ENCODE measurements around the gene LRRC28. TPM values are rescaled to one million over a fixed set of nuclear protein-coding genes. Genes with fewer than 3 reads are reported as not detected.

Gene LRRC28
- total RNA-seq, 1 donor from 2014 or later: 26.9 TPM

DNA sequence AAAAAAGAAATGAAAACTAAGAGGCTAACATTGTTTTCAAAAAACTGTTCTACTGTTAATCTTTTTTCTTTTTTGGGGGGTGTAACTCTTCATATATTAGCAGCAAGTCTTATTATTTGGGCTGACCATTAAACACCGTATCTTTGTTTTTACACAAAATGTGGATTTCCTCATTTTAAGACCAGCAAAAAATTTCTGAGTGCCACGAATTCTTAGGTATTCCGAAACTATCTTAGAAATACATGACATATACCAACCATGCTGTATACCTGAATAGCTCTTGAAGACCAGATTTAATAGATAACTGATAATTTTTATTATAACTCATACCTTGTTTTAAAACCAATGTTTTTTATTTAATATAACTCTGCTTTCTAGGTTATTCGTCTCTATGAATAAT, 1.3 kb upstream of the LRRC28 start:
- H3K9me3 Mint-ChIP-seq: no peaks in the 10 kb centered on the region
- no peaks in the 10 kb centered on the region for H3K27me3 Mint-ChIP-seq
- H3K4me1 Mint-ChIP-seq (ENCODE audit: unreplicated experiment): peaks cover 15% of the 10 kb centered on the region
- no peak overlapping the region for H3K27ac Mint-ChIP-seq
- no peaks in the 10 kb centered on the region for H3K36me3 Mint-ChIP-seq
- no peak overlapping the region for H3K4me3 Mint-ChIP-seq
- DNase-seq (ENCODE audit: extremely low spot score, unreplicated experiment): no peak
- TF ChIP-seq, protein P1, sequence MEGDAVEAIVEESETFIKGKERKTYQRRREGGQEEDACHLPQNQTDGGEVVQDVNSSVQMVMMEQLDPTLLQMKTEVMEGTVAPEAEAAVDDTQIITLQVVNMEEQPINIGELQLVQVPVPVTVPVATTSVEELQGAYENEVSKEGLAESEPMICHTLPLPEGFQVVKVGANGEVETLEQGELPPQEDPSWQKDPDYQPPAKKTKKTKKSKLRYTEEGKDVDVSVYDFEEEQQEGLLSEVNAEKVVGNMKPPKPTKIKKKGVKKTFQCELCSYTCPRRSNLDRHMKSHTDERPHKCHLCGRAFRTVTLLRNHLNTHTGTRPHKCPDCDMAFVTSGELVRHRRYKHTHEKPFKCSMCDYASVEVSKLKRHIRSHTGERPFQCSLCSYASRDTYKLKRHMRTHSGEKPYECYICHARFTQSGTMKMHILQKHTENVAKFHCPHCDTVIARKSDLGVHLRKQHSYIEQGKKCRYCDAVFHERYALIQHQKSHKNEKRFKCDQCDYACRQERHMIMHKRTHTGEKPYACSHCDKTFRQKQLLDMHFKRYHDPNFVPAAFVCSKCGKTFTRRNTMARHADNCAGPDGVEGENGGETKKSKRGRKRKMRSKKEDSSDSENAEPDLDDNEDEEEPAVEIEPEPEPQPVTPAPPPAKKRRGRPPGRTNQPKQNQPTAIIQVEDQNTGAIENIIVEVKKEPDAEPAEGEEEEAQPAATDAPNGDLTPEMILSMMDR (conservative IDR thresholded peaks at IDR 0.05): no peak

DNA sequence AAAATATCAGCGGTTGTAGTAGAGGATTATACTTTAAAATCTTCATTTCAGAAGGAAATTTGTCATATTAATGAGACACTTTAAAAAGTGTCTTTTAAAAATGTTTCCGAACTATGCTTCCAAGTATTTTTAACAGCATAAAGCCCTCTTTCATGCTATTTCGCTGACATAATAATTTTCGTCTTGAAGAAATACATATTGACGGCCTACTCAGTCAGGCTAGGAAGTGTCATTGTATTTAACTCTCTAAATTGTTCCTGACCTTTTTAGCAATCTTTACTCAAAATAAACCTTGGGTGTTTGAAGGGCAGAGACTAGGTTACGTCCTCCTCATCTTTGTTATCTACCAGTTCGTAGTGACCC, 806 bp upstream of the LRRC28 start:
- Mint-ChIP-seq H3K9me3 (no peaks in the 10 kb centered on the region), H3K27ac (no peak overlapping the region), H3K27me3 (no peaks in the 10 kb centered on the region), H3K36me3 (no peaks in the 10 kb centered on the region), H3K4me3 (no peak overlapping the region), H3K4me1 (ENCODE audit: unreplicated experiment) (peaks cover 15% of the 10 kb centered on the region)
- TF ChIP-seq, protein P1 (conservative IDR thresholded peaks at IDR 0.05): no peak
- DNase-seq (ENCODE audit: extremely low spot score, unreplicated experiment): no peak

DNA sequence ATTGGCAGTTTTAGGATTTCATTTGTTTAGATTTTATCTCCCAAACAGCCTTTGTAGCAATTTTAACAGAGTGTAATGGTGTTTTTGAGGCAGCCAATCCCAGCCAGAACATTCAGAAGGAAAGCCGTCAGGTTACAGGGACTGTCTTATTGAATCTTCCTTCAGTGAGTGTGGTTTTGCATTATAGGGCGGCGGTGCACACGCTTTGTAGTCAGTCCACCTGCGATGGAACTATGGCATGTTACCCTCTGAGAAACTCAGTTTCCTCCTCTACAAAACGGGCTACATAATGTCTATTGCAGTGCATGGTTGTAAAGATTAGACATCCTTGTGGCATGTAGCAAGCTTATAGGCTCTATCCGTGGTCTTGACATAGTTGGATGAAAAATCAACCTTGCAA, 1.0 kb downstream of the LRRC28 start:
- H3K4me3 Mint-ChIP-seq: peak overlapping the region; percentile 93
- TF ChIP-seq, protein P1 (conservative IDR thresholded peaks at IDR 0.05): no peak
- DNase-seq (ENCODE audit: extremely low spot score, unreplicated experiment): no peak
- no peaks in the 10 kb centered on the region for H3K27me3 Mint-ChIP-seq
- H3K36me3 Mint-ChIP-seq: no peaks in the 10 kb centered on the region
- peaks cover 15% of the 10 kb centered on the region for H3K4me1 Mint-ChIP-seq (ENCODE audit: unreplicated experiment)
- H3K27ac Mint-ChIP-seq: no peak overlapping the region
- no peaks in the 10 kb centered on the region for H3K9me3 Mint-ChIP-seq

DNA sequence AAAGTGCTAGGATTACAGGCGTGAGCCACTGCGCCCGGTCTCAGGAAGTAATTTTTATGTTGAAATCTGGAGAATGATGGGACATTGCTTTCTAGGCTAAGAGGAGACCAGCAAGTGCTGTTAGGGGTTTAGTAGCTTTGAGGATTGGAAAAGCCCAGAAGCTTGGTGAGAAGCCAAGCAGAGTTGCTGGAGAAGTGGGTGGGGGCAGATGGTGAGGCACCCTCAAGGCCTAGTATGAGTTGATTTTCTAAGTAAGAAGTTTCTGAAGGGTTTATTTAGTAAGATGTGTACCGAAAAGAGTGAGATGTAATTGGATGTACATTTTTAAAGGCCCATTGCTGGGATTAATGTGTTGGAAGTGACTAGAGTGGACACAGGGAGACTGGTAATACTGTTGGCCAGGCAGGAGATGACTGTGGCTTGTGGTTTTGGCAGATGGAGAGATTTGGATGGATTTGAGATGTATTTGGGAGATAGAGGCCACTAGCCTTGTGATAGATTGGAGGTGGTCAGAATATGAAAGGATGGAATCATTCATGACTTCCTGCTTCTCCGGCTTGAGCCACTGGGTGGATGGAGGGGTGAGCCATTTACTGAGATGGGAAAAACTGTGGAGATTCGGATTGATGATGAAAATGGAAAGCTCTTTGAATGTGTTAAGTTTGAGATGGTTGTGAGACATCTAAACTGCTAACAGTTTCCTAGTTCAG, 2.3 kb downstream of the LRRC28 start:
- TF ChIP-seq, protein P1 (conservative IDR thresholded peaks at IDR 0.05): no peak
- H3K4me1 Mint-ChIP-seq (ENCODE audit: unreplicated experiment): peaks cover 15% of the 10 kb centered on the region
- no peaks in the 10 kb centered on the region for H3K36me3 Mint-ChIP-seq
- no peak for DNase-seq (ENCODE audit: extremely low spot score, unreplicated experiment)
- H3K27ac Mint-ChIP-seq: no peak overlapping the region
- H3K27me3 Mint-ChIP-seq: no peaks in the 10 kb centered on the region
- no peaks in the 10 kb centered on the region for H3K9me3 Mint-ChIP-seq
- H3K4me3 Mint-ChIP-seq: peak overlapping the region; percentile 4

DNA sequence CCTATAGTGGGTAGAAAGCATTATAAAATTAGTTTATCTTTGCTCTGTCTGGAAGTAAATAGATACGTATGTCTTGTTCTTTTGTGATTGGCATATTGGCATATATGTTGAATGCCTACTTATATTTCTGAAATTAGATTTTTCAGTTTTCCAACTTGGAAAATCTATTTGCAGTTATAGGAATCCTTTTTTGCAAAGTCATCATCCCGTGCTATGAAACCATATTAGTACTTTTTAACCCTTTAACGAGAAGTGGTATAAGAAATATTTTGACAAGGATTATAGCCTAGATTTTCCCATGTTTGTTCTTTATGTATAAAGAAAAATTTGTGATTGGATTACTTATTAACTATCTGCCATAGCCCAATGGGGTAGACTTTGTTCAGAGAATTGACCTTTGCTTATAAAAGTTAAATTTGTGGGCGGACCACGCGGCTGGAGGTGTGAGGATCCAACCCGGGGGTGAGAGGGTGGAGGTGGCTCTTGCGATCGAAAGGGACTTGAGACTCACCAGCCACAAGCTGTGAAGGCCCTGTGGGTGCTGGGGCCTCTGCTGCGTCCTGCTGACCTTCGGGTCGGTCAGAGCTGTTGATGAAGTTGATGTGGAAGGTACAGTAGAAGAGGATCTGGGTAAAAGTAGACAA, 5.9 kb downstream of the LRRC28 start:
- Mint-ChIP-seq H3K27me3 (no peaks in the 10 kb centered on the region), H3K9me3 (no peaks in the 10 kb centered on the region), H3K4me3 (no peak overlapping the region), H3K4me1 (ENCODE audit: unreplicated experiment) (peaks cover 13% of the 10 kb centered on the region), H3K36me3 (peaks cover 5% of the 10 kb centered on the region), H3K27ac (no peak overlapping the region)
- DNase-seq (ENCODE audit: extremely low spot score, unreplicated experiment): no peak
- TF ChIP-seq, protein P1 (conservative IDR thresholded peaks at IDR 0.05): no peak

Data from type B pancreatic cell (in vitro differentiated cells).